Measurements from ENCODE around the gene COX7A2. TPM values are rescaled to one million over a fixed set of nuclear protein-coding genes. Genes with fewer than 3 reads are reported as not detected.

COX7A2 gene
- total RNA-seq, 2 experiments from 2014 or later = 469 to 471 TPM

DNA sequence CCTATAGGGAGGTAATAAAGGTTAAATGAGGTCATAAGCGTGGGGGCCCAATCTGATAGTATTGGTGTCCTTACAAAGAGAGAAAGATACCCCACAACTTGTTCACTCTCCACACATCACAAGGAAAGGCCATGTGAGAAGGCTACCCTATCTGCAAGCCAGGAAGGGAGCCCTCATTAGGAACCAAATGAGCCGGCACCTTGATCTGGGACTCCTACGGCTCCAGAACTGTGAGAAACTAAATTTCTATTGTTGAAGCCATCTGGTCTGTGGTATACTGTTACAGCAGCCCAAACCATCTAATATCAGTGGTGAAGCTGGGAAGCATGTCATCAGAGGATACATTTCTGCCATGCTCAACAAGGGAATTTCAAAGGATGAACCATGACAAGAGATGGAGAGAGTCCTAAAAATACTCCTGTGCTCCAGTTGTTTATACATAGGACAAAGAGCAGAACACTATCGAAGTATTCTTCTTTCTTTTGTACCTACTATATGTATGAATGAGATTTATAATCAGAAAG is 10.4 kb downstream of the COX7A2 start:
- Mint-ChIP-seq H3K4me3 (no peak overlapping the region), H3K27me3 (no peaks in the 10 kb centered on the region), H3K4me1 (peaks cover 1% of the 10 kb centered on the region), H3K36me3 (ENCODE audit: low read depth) (peaks cover 14% of the 10 kb centered on the region), H3K9me3 (no peaks in the 10 kb centered on the region), H3K27ac (no peak overlapping the region)
- no peak for DNase-seq
- ChIA-PET POLR2A (interaction anchor here (2.2 kb wide), 1 partner anchor 11 kb away, joined by 6 read pairs; the partner anchor contains the start of gene COX7A2), CTCF (interaction anchor here (0.8 to 2.0 kb wide), 2 partner anchors 11 to 22 kb away, joined by 4 to 5 read pairs; partner anchors contain the start of gene COX7A2)

DNA sequence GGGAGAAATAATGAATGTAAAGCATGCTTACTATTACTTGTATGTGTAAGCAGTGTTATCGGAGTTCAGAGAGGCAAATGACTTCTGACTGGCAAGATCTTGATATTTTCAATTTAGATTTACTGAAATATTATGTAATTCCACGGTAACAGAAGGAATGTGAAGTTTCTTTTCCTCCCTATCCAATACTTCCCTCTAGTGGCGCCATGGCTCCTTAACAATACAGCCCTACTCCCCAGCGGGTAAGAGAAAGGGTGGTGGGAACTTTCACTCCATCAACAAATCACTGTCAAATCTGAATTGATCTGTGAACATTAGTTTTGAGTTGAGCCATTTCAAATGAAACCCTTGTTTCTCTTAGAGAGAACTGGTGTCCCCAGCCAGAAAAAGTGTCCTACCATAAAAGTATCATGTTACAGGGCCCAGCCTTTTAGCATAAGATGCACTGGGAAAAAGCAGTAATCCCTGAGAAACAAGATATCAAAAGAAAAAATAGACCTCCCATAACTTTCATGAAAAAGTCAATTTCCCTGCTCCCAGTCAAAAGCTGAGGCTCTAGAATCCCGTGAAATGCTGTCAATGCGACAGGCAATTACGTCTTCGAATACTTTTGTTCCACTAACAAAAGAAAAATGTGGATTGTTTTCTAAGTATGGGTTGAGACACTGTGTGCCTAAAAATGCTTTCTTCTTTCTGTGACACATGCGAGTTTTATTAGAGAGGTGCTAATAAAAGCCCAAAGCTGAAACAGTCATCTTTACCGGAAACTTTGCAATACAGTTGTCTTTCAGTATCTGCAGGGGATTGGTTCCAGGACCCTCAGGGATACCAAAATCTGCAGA is 12.9 kb downstream of the COX7A2 start:
- Mint-ChIP-seq H3K36me3 (ENCODE audit: low read depth) (no peaks in the 10 kb centered on the region), H3K27ac (no peak overlapping the region), H3K4me1 (no peaks in the 10 kb centered on the region), H3K4me3 (no peak overlapping the region), H3K9me3 (no peaks in the 10 kb centered on the region), H3K27me3 (no peaks in the 10 kb centered on the region)
- CTCF ChIA-PET = no interaction called here
- POLR2A ChIA-PET = interaction anchor here (2.2 kb wide), 1 partner anchor 13 kb away, joined by 6 read pairs; the partner anchor contains the start of gene COX7A2
- no peak for DNase-seq

DNA sequence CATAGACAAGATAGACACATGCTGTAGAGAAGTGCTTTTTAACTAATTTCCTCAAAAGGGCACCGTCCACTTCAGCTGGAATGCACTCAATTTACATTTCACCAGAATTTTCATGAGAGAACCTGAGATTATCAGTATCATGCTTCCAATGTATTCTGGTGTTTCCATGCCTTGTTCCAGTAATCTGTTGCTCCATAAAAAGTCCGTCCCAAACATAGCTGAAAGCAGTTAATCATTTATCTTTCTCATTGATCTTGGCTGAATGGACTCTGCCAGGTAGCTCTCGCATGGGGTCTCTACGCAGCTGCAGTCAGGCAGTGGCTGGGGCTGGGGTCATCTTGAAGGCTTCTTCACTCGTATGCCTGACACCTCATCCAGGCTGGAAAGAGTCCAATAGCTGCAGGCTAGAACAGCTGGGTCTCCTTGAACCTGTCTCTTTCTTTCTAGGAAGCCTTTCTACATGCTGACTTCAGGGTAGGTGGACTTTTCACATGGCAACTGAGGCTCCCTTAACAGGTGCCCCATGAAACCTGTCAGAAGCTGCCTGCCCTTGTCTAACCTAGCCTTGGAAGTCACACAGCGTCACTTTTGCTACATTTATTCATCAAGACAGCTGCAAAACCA is 19.2 kb downstream of the COX7A2 start:
- Mint-ChIP-seq H3K4me3 (no peak overlapping the region), H3K27me3 (peaks cover 9% of the 10 kb centered on the region), H3K9me3 (no peaks in the 10 kb centered on the region), H3K36me3 (ENCODE audit: low read depth) (no peaks in the 10 kb centered on the region), H3K4me1 (no peaks in the 10 kb centered on the region), H3K27ac (no peak overlapping the region)
- no peak for DNase-seq
- POLR2A ChIA-PET = no interaction called here
- CTCF ChIA-PET = interaction anchor here (4.8 kb wide), 1 partner anchor 14 kb away, joined by 37 read pairs; no protein-coding TSS in a partner anchor

DNA sequence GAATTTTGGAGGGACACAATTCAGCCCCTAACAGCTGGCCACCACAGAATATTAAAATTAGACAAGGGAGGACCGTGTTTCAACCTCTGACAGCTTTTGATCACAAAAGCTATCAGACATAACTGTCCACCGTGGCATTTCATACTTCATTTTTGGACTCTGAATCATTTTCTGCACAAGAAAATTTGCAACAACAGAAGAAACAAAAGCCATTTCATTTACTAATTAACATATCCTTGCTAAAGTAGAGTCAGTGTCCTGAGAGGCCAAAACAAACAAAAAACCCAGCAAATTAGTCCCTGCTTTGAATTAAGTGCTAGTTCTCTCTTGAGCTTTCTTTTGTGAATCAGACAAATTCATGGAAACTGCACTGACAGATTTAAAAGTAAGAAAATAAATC is 20.2 kb downstream of the COX7A2 start:
- POLR2A ChIA-PET = no interaction called here

DNA sequence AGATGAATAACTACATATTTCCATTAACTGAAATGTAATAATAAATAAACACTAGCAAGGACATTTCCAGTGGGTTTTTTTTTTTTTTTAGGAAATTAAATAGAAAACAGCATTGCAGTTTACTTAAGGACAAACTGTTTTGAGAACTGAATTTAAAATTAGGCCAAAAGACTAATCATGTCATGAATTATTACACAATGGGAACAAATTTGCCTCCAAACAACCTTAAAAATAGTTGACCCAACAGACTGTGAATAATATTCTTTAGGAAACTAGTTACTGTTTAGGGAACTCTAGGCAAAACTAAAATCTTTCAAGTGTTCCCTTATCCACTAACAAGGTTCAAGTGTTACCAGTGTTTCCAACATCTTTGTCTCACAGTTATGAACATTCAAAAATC is 21.3 kb downstream of the COX7A2 start:
- Mint-ChIP-seq H3K27me3 (peaks cover 16% of the 10 kb centered on the region), H3K4me1 (no peaks in the 10 kb centered on the region), H3K36me3 (ENCODE audit: low read depth) (no peaks in the 10 kb centered on the region), H3K27ac (no peak overlapping the region), H3K4me3 (no peak overlapping the region), H3K9me3 (no peaks in the 10 kb centered on the region)
- ChIA-PET CTCF (no interaction called here), POLR2A (no interaction called here)
- DNase-seq = no peak

More for the DNA sequence above, 20.2 kb downstream of the COX7A2 start:
- no peaks in the 10 kb centered on the region for H3K36me3 Mint-ChIP-seq (ENCODE audit: low read depth)
- H3K9me3 Mint-ChIP-seq = no peaks in the 10 kb centered on the region
- no peaks in the 10 kb centered on the region for H3K4me1 Mint-ChIP-seq
- DNase-seq = no peak
- no peak overlapping the region for H3K27ac Mint-ChIP-seq
- CTCF ChIA-PET = interaction anchor here (4.8 kb wide), 1 partner anchor 13 kb away, joined by 37 read pairs; no protein-coding TSS in a partner anchor
- no peak overlapping the region for H3K4me3 Mint-ChIP-seq
- peaks cover 13% of the 10 kb centered on the region for H3K27me3 Mint-ChIP-seq

DNA sequence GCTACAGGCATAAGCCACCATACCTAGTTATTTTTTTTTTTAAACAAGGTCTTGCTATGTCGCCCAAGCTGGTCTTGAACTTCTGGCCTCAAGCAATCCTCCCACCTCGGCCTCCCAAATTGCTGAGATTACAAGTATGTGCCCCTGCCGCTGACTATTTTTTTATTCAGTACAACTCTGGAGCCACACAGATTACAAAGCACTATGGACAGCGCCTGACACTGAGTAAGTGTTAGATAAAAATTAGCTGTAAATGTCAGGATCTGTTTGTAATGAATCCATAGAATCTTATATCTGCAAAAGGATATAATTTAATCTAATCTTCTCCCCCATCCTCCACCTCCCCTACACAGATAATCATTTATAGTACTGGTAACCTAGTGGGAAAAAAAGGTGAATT is 22.5 kb downstream of the COX7A2 start:
- ChIA-PET POLR2A (no interaction called here), CTCF (interaction anchor here (5.4 kb wide), 1 partner anchor 11 kb away, joined by 47 read pairs; no protein-coding TSS in a partner anchor)
- Mint-ChIP-seq H3K4me1 (no peaks in the 10 kb centered on the region), H3K27ac (no peak overlapping the region), H3K27me3 (peaks cover 17% of the 10 kb centered on the region), H3K4me3 (no peak overlapping the region), H3K36me3 (ENCODE audit: low read depth) (no peaks in the 10 kb centered on the region), H3K9me3 (no peaks in the 10 kb centered on the region)
- DNase-seq = no peak

DNA sequence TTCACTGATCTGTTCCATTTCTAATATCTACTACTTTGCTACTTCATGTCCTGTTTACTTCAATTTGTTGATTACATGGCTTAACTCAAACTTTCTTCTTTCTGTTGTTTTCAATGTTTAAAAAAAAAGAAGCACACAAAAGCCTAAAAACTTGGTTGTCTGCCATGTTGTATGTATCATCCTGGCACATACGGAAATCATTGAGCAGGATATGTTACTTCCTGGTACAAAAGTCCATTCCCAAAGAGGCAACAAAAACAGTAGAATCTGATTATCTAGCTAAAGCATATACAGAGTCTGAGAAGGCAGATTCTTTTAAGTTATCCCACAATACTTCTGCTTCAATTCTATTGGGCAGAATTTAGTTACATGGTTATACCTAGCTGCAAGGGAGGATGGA is 23.2 kb downstream of the COX7A2 start:
- Mint-ChIP-seq H3K4me1 (no peaks in the 10 kb centered on the region), H3K27ac (no peak overlapping the region), H3K4me3 (no peak overlapping the region), H3K9me3 (no peaks in the 10 kb centered on the region), H3K36me3 (ENCODE audit: low read depth) (no peaks in the 10 kb centered on the region), H3K27me3 (peaks cover 17% of the 10 kb centered on the region)
- DNase-seq = no peak
- ChIA-PET CTCF (interaction anchor here (5.4 kb wide), 1 partner anchor 11 kb away, joined by 47 read pairs; no protein-coding TSS in a partner anchor), POLR2A (no interaction called here)

DNA sequence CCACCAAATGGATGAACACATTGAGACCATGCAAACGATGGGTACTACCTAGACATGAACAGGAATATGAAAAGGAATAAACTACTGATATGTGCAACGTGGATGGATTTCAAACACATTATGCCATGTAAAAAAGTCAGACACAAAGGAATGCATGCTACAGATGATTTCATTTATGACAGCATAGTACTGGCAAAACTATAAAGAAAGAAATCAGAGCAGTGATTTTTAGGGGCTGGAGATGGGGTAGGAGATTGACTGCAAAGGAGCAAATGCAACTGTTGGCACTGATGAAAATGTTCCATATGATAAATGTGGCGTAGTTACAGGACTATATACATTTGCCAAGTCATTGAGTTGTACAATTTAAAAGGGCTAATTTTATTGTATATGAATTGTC is 24.3 kb downstream of the COX7A2 start:
- CTCF ChIA-PET = interaction anchor here (0.7 to 5.4 kb wide), 2 partner anchors 9 to 1239 kb away, joined by 4 to 47 read pairs; no protein-coding TSS in a partner anchor
- H3K27ac Mint-ChIP-seq = no peak overlapping the region
- no peaks in the 10 kb centered on the region for H3K4me1 Mint-ChIP-seq
- no peak for DNase-seq
- H3K36me3 Mint-ChIP-seq (ENCODE audit: low read depth) = no peaks in the 10 kb centered on the region
- no peaks in the 10 kb centered on the region for H3K9me3 Mint-ChIP-seq
- H3K27me3 Mint-ChIP-seq = peaks cover 17% of the 10 kb centered on the region
- POLR2A ChIA-PET = no interaction called here
- H3K4me3 Mint-ChIP-seq = no peak overlapping the region

DNA sequence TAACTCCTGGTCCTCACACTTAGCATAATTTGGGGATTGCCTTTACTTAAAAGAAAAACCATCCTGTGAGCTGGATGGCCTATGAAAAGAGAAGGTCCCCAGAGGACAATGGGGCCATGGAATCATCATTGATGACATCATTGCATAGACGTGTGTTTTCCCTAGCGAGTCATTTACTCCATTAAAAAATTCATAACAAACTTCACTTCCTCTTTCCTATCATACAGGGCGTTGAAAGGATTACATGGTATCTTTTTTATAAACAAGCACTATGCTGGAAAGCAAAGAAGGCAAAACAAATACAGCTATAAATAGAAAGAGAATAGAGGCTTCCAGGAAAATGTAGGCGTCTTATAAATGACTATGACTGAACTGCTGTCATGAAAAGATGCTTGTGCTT is 26.4 kb downstream of the COX7A2 start:
- H3K27me3 Mint-ChIP-seq = peaks cover 15% of the 10 kb centered on the region
- ChIA-PET POLR2A (no interaction called here), CTCF (interaction anchor here (5.4 kb wide), 1 partner anchor 7 kb away, joined by 47 read pairs; no protein-coding TSS in a partner anchor)
- H3K9me3 Mint-ChIP-seq = no peaks in the 10 kb centered on the region
- no peak overlapping the region for H3K4me3 Mint-ChIP-seq
- DNase-seq = no peak
- no peaks in the 10 kb centered on the region for H3K4me1 Mint-ChIP-seq
- H3K36me3 Mint-ChIP-seq (ENCODE audit: low read depth) = no peaks in the 10 kb centered on the region
- no peak overlapping the region for H3K27ac Mint-ChIP-seq

DNA sequence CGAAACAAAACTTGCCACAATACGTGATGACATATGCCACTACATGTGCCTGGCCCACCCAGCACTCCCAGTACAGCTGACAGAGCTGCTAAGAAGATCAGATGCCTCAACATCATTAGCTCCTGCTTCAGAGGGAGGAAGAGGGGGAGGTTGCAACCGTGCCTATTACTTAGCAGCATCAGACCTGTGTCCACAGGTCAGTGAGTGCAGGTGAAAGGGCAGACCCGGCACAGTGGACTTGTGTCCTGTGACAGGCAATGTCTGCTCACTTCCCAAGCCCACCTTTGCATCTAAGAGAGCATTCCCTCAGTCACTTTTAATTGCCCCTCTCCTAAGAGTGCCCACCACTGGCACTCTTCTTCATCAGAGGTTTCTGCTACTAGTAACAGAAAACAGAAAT is 28.3 kb downstream of the COX7A2 start:
- CTCF ChIA-PET = interaction anchor here (0.5 to 0.7 kb wide), 2 partner anchors 82 to 427 kb away, joined by 3 read pairs; no protein-coding TSS in a partner anchor
- no peaks in the 10 kb centered on the region for H3K4me1 Mint-ChIP-seq
- POLR2A ChIA-PET = no interaction called here
- H3K9me3 Mint-ChIP-seq = no peaks in the 10 kb centered on the region
- no peak overlapping the region for H3K27ac Mint-ChIP-seq
- H3K4me3 Mint-ChIP-seq = no peak overlapping the region
- peaks cover 22% of the 10 kb centered on the region for H3K27me3 Mint-ChIP-seq
- DNase-seq = no peak
- no peaks in the 10 kb centered on the region for H3K36me3 Mint-ChIP-seq (ENCODE audit: low read depth)

DNA sequence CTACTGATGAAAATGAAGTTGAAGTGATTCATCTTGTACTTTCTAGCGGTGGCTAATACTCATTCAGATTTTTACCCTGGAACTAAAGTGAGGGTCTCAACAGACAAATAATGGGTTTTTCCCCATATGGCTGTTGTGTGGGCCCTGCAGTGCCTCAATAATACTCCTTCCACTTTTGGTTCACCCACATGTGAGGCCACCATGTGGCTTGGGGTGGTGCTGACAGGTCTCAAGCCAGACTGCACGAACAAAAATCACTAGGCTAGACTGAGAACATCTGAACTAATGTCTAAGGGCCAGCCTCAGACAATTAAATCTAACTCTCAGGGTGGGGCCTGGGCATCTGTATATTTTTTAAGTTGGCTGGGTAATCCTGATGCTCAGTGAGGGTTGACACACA is 29.9 kb downstream of the COX7A2 start:
- POLR2A ChIA-PET = no interaction called here
- peaks cover 5% of the 10 kb centered on the region for H3K4me1 Mint-ChIP-seq
- no peaks in the 10 kb centered on the region for H3K36me3 Mint-ChIP-seq (ENCODE audit: low read depth)
- H3K27ac Mint-ChIP-seq = no peak overlapping the region
- H3K9me3 Mint-ChIP-seq = no peaks in the 10 kb centered on the region
- no peak for DNase-seq
- no peak overlapping the region for H3K4me3 Mint-ChIP-seq
- peaks cover 23% of the 10 kb centered on the region for H3K27me3 Mint-ChIP-seq
- CTCF ChIA-PET = interaction anchor here (0.8 to 1.0 kb wide), 2 partner anchors 1358 to 1480 kb away, joined by 3 read pairs; no protein-coding TSS in a partner anchor

DNA sequence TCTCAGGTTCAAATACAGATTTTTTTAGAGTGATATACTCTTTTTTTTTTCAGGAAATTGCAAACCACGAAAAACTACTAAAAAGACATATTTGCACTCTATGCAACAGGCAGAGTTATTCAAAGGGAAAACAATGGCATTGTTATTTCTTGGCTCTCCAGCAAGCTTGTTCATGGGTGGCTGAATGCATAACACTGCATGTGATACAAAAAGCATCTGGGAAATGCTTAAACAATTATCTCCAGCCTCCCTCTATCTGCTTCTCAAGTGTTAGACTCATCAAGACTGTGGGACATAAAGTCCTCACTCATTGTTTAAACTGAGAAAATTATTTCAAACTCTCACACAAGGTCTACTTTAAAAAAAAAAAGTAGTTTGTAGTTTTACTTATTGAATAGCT is 30.5 kb downstream of the COX7A2 start:
- POLR2A ChIA-PET = no interaction called here
- H3K27ac Mint-ChIP-seq = no peak overlapping the region
- no peak for DNase-seq
- no peak overlapping the region for H3K4me3 Mint-ChIP-seq
- peaks cover 10% of the 10 kb centered on the region for H3K4me1 Mint-ChIP-seq
- CTCF ChIA-PET = interaction anchor here (0.8 to 1.0 kb wide), 2 partner anchors 1357 to 1480 kb away, joined by 3 read pairs; no protein-coding TSS in a partner anchor
- no peaks in the 10 kb centered on the region for H3K36me3 Mint-ChIP-seq (ENCODE audit: low read depth)
- no peaks in the 10 kb centered on the region for H3K9me3 Mint-ChIP-seq
- peaks cover 28% of the 10 kb centered on the region for H3K27me3 Mint-ChIP-seq

Measured in activated CD4-positive, alpha-beta memory T cell treated with anti-CD3 and anti-CD28 coated beads, Interleukin-2, amount 10 ng/mL, durations not matched to agents 7 days and 5 days (primary cell).